NCI-H460 (cell line): ENCODE results near the gene CAMK2G. TPM values are rescaled to one million over a fixed set of nuclear protein-coding genes. Genes with fewer than 3 reads are reported as not detected.

ENCODE experiments used
- DNase-seq: peaks from one replicate; pipeline ENCODE4 v3.0.0-alpha.2; 2016; ENCODE audit warnings: low read depth; ENCODE audit errors: extremely low read depth
- small RNA-seq, 2 experiments: library from RNA; depleted of rRNA; stranded (forward); fragments of <200 nt; gene quantifications; one replicate each; pipeline ENCODE3, GENCODE V24; 2014
- total RNA-seq: library from RNA; depleted of rRNA; stranded (reverse); fragments of >200 nt; shearing (Covaris generic); gene quantifications from 2 replicates; pipeline ENCODE4 v1.2.3, GENCODE V29; 2014; rRNA removed

The CAMK2G gene
- total RNA-seq, 1 experiment from 2014 or later = 16.7 TPM

DNA sequence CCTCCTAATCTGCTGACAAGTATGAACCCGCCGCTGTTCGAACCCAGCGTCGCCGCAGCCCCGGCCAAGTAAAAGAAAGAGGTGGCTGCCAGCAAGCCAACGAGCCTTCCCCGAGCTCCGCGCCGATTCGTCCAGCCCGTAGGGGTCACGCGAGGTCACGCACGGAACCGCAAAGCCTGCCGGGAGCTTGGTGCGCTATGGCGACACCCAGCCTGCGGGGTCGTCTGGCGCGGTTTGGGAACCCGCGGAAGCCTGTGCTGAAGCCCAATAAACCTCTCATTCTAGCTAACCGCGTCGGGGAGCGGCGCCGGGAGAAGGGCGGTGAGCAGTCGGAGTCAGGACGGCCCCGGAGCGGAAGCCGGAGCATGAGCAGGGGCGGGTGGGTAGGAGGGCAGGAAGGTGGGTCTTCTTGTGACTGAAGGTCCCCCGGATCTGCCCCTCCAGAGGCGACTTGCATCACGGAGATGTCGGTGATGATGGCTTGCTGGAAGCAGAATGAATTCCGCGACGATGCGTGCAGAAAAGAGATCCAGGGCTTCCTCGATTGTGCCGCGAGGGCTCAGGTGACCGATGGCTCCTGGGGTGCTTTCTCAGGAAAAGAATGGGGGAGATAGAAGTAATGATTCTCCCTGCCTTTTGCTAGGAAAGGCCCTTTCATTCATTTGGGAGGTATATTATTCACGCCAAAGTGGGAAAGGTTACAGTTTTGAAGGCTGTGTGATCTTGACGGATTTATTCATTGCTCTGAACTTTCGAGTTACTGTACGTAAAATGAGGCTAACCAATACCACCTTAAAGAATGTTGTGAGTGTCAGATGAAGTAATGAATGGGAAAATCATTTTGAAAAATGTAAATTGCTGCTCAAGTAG lies 92.2 kb downstream of the CAMK2G start, which contains the start of gene CHCHD1:
Gene CHCHD1 (plus strand): TSS at position 170 of the 870 bp plus-strand sequence. CDS start 28 bp downstream, at position 198.
- DNase-seq = peak; percentile 79

DNA sequence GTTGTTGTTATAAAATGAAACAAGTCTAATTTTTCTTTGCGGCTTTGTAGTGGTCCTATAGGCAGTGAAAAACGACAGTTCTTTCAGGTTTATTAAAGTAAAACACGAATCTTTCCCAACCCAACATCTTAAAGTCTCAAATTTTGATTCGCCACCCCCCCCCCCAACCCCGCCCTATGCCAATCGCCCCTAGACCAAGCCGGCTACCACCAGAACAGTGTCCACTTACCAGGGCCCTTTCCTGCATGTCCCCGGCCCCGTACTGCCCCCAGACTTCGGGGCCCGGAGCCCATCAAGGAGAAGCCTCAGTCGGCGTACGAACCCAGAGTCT lies 92.8 kb downstream of the CAMK2G start:
- no peak for DNase-seq

DNA sequence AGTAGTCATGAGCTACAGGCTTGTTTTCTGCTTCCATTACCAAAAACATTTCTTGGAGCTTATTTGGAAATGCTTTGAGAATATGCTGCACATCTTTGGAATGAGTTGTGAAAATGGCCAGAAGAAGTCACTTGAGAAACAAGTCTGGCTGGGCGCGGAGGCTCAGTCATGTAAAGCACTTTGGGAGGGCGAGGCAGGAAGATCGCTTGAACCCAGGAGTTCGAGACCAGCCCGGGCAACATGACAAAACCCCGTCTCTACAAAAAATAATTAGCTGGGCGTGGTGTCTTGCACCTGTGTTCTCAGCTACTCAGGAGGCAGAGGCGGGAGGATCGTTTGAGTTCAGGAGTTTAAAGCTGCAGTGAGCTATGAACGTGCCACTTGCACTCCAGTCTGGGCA lies 93.4 kb downstream of the CAMK2G start:
- no peak for DNase-seq

DNA sequence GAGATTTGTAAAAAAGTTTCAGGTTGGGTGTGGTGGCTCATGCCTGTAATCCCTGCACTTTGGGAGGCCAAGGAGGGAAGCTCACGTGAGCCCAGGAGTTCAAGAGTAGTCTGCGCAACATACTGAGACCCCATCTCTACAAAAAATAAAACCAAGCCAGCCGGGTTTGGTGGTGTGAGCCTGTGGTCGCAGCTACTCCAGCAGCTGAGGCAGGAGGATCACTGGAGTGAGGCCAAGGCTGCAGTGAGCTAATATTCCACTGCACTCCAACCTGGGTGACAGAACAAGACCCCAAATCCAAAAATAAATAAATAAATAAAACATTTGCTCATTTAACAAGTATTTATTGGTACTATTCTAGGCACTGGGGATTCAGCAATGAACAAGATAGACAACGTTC lies 94.1 kb downstream of the CAMK2G start:
- no peak for DNase-seq

DNA sequence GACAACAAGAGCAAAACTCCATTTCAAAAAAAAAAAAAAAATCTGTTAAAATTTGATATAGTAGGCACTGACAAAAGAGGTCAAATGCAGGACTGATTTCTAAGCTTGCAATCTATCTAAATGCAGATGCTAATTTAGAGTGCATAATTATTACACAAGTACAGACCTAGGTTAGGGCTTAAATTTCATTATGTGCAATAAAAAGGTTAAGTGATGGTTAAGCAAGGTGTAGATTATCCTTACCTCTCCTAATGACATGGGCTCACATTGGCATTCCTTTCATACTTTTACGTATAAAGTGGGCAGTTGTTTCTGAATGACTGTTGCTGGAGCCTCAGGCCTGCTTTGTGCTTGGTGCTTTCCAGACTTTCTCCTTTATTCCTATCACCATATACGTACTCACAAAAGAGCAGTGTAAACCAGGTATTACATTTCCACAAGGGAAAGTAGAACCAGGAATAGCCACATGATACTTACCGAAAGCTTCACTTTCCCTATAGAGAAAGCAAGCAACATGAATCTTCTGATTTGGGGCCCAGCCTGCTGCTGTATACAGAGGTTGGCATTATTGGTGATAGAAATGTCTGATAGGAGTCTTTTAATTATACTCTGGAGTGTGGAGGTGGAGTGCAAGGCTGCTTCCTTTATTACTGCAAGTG lies 94.7 kb downstream of the CAMK2G start:
- no peak for DNase-seq

DNA sequence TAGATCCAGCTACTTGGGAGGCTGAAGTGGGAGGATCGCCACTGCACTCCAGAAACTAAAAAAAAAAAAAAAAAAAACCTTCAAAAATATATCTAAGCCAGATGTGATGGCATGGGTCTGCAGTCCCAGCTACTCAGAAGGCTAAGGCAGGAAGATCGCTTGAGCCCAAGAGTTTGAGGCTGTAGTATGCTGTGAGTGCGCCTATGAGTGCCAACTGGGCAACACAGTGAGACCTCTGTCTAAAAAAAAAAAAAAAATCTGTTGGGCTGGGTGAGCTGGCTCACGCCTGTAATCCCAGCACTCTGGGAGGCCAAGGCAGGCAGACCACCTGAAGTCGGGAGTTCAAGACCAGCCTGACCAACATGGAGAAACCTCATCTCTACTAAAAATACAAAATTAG lies 95.3 kb downstream of the CAMK2G start:
- DNase-seq = no peak

DNA sequence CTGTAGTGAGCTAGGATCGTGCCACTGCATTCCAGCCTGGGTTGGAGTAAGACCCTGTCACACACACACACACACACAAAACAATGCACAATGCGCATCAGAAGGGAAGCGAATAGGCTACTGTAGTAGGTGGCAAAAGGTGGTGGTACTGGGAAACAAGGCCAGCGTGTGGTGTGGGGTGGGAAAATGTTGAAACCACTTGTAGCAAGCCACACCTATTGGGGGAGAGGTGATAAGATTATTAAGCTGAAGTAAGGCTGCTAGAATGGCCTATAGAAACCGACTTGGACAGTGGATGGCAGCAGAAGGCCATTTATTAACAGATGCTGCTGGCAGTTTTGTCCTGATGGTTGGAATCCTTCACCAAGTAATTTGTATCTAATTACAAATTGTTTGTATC lies 99.7 kb downstream of the CAMK2G start:
- DNase-seq = no peak

DNA sequence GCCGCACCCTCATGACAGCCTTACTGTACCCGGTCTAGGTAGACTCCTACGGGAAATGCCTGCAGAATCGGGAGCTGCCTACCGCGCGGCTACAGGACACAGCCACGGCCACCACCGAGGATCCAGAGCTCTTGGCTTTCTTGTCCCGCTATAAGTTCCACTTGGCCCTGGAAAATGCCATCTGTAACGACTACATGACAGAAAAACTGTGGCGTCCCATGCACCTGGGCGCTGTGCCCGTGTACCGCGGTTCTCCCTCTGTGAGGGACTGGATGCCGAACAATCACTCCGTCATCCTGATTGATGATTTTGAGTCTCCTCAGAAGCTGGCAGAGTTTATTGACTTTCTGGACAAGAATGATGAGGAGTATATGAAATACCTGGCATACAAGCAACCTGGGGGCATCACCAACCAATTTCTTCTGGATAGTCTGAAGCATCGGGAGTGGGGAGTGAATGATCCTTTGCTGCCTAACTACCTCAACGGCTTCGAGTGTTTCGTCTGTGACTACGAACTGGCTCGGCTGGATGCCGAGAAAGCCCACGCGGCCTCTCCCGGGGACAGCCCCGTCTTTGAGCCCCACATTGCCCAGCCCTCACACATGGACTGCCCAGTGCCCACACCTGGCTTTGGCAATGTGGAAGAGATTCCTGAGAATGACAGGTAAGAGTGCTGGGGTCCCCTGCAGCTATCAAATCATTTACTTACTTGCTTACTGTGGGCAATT lies 101.0 kb downstream of the CAMK2G start:
- DNase-seq = no peak

DNA sequence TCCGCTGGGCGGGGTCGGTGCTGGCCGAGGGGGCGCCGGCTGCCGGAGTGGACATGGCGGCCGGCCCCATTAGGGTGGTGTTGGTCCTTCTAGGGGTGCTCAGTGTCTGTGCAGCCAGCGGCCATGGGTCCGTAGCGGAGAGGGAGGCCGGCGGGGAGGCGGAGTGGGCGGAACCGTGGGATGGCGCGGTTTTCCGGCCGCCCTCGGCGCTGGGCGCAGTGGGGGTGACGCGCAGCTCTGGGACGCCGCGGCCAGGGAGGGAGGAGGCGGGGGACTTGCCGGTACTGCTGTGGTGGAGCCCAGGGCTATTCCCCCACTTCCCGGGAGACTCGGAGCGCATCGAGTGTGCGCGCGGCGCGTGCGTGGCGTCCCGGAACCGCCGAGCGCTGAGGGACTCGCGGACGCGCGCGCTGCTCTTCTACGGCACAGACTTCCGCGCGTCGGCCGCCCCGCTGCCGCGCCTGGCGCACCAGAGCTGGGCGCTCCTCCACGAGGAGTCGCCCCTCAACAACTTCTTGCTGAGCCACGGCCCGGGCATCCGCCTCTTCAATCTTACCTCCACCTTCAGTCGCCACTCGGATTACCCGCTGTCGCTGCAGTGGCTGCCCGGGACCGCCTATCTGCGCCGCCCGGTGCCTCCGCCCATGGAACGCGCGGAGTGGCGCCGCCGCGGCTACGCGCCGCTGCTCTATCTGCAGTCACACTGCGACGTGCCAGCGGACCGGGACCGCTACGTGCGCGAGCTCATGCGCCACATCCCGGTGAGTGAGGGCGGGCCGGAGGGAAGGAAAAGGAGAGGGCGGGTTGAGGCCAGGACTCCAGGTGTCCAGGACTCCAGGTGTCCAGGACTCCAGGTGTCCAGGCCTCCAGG lies 101.8 kb downstream of the CAMK2G start:
- DNase-seq = peak; percentile 59

DNA sequence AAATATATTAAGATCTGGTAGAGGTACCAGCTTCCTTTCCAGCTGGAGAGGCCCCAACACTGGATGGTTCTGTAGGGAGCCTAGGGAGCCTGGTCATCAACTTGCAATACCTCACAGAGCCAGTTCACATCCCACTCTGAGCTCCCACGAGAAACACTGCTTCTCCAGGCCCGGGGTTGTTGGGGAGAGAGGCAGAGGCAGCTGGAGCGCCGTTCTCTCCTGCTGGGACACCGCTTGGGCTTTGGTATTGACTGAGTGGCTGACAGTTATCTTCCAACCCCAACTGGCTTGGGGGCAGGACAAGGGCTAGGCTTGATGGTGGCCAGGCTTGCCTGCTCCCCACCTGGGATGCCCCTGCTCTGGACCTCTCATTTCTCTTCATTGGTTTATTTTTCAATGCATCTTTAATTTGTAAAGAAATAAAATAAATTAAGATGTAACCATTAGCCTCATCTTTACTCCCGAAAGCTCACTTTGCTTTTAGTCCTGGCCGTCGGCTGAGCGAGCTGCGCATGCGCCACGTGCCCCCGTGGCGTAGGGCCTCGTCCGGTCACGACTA lies 102.6 kb downstream of the CAMK2G start:
- peak; percentile 67 for DNase-seq

DNA sequence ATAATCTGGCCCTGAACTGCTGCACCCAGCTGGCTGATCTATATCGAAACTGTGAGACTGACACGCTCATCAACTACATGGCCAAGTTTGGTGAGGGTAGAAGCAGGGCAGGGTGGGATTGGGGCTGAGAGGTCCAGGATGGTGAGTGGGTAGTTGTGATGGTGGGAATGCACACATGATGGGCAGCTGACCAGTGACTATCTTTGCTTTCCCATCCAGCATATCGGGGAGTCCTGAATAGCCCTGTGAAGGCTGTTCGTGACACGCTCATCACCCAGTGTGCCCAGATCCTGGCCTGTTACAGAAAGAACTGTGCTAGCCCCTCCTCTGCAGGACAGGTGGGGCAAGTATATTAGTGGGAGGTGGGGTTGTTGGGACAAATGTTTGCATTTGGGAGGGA lies 105.0 kb downstream of the CAMK2G start:
- DNase-seq = no peak

DNA sequence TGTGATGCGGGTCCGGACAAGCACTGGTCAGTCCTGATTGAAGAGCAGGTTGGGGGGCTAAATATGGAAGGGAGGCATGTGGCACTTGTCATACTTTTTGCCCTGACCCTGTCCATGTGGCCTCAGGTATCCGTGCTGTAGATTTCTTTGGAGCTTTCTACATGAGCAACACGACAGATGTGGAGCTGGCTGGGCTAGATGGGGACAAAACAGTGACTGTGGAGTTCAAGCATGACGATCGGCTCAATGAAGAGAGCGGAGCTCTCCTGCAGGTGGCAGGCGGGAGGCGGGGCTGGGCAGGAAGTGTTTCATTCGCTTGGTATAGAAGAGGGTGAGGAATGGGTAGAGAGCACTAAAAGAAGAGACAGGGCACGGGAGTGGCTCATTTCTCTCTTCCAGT lies 105.5 kb downstream of the CAMK2G start:
- no peak for DNase-seq

DNA sequence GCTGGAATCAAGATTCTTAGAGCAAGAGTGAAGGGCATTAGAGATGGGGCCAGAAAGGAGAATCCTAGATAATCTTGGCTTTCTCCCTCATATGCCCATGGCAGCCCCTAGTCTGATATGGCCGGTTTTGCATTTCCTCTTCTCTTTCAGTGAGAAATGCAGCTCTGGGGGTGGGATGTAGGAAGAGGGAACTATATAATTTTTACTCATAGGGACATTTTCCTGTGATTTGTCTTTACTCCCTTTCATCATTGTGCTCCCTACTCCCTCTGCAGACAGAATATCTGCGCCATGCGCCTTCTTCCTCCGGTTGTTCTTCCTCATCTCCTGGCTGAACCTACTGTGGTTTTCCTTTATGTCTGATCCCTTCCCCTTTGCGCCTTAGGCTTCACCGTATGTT lies 109.3 kb downstream of the CAMK2G start:
- DNase-seq = no peak

DNA sequence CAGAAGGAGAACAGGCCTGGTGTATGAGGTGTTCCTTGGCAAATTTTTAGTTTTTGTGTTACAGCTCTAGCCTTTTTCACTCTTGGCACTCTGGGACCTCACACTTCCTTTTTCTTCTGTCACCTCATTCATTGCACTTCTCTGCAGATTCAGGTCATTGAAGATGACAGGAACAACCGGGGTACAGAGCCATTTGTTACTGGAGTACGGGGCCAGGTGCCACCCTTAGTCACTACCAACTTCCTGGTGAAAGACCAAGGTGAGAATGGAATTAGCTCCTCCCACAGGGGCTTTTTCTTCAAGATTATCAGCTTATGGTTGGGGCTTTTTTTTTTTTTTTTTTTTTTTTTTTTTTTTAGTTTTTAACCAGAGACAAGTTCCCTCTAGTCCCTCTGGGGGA lies 111.0 kb downstream of the CAMK2G start:
- DNase-seq = no peak

DNA sequence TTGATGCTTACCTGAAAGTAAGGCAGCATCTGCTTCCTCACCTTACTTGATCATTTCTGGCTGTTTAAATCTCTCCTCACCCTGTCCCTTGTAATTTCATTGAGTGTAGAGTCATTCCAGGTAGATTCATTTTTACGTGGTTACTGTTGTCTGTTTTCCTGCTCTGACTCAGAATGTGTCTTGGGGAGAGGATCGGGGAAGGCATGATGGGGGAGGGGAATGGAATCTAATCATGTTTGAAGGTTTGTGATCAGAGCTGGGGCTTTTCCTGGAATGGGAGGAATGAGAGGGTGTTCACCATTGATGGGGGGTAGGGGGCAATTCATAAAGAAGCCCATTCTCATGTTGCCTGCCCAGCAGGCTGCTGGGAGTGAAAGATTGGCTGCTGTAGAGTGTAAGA lies 111.4 kb downstream of the CAMK2G start:
- DNase-seq = no peak

Small RNAs within 50 kb of the gene (small RNA-seq; reads per million reads assigned to genes)
- gene AC022400.9 (0 reads per million in 2 experiments), gene ZSWIM8-AS1 (0 reads per million in 2 experiments)

Other genes with a start within 250 kb of the CAMK2G start
- not detected in 2 replicates for gene MYOZ1, start 233.1 kb downstream of the CAMK2G start, total RNA-seq
- gene SYNPO2L, start 218.5 kb downstream of the CAMK2G start, total RNA-seq = not detected in 2 replicates
- 5.2 TPM in 2 replicates for gene AGAP5, start 176.4 kb downstream of the CAMK2G start, total RNA-seq
- 66.4 and 69.0 TPM in 2 replicates for gene SEC24C, start 130.2 kb downstream of the CAMK2G start, total RNA-seq
- 53.9 and 60.7 TPM in 2 replicates for gene CHCHD1, start 92.5 kb downstream of the CAMK2G start, total RNA-seq
- gene ZSWIM8, start 88.9 kb downstream of the CAMK2G start, total RNA-seq = 19.7 and 32.4 TPM in 2 replicates
- gene NDST2, start 63.0 kb downstream of the CAMK2G start, total RNA-seq = 18.5 and 20.8 TPM in 2 replicates
- 9.5 and 10.3 TPM in 2 replicates for gene PLAU, start 36.6 kb upstream of the CAMK2G start, total RNA-seq
- 73.9 and 75.7 TPM in 2 replicates for gene VCL, start 123.6 kb upstream of the CAMK2G start, total RNA-seq